Measurements from ENCODE around the gene ZDHHC24.

The ZDHHC24 gene

GRCh38 chr11:66493130-66493529, 52.7 kb downstream of the ZDHHC24 start:
- TF ChIP-seq CTCF (IDR thresholded peaks at IDR 0.05; ENCODE audit: low read depth, low read length) = no peak
- no peak for DNase-seq (ENCODE audit: extremely low read depth, low read depth)

- no peak for TF ChIP-seq CTCF (IDR thresholded peaks at IDR 0.05; ENCODE audit: low read depth, low read length)
- DNase-seq (ENCODE audit: extremely low read depth, low read depth) = no peak
These were observed 53.5 kb downstream of the ZDHHC24 start for GRCh38 chr11:66492161-66492865.

GRCh38 chr11:66491315-66491935, 54.4 kb downstream of the ZDHHC24 start:
- DNase-seq (ENCODE audit: extremely low read depth, low read depth) = no peak
- TF ChIP-seq CTCF (IDR thresholded peaks at IDR 0.05; ENCODE audit: low read depth, low read length) = peak; percentile 27

- no peak for DNase-seq (ENCODE audit: extremely low read depth, low read depth)
- TF ChIP-seq CTCF (IDR thresholded peaks at IDR 0.05; ENCODE audit: low read depth, low read length) = no peak
These were observed 56.2 kb downstream of the ZDHHC24 start for GRCh38 chr11:66489636-66490035.

GRCh38 chr11:66488957-66489356, 56.9 kb downstream of the ZDHHC24 start:
- TF ChIP-seq CTCF (IDR thresholded peaks at IDR 0.05; ENCODE audit: low read depth, low read length) = no peak

GRCh38 chr11:66484806-66485380, 61.0 kb downstream of the ZDHHC24 start:
- DNase-seq (ENCODE audit: extremely low read depth, low read depth) = no peak
- no peak for TF ChIP-seq CTCF (IDR thresholded peaks at IDR 0.05; ENCODE audit: low read depth, low read length)

More at GRCh38 chr11:66488957-66489356, 56.9 kb downstream of the ZDHHC24 start:
- DNase-seq (ENCODE audit: extremely low read depth, low read depth) = no peak
